Calu3 (cell line): ENCODE measurements around the gene KCNN1. TPM values are rescaled to one million over a fixed set of nuclear protein-coding genes. Genes with fewer than 3 reads are reported as not detected.

Experiments used
- BruUV-seq: library from RNA; stranded (reverse); fragments of 400-500 nt; replicated peaks from 2 replicates; lab custom pipeline; 2021; lab: Mats Ljungman, UMichigan
- CTCF ChIA-PET: fragments of 300-600 bp; sonication (Branson Sonifier 250); formaldehyde crosslinking; loops from one replicate; lab custom pipeline; 2022; ENCODE audit warnings: antibody characterized with exemption; lab: Charles Lee
- DNase-seq: peaks from one replicate; pipeline ENCODE4 v3.0.0; 2022
- H3K27ac Mint-ChIP-seq: one replicate; pipeline ENCODE4 v1.8.0; 2022; ENCODE audit warnings: mixed read lengths; ENCODE audit not compliant: unreplicated experiment
- H3K27me3 Mint-ChIP-seq: one replicate; pipeline ENCODE4 v1.8.0; 2022; ENCODE audit warnings: mixed read lengths; ENCODE audit not compliant: unreplicated experiment
- H3K36me3 Mint-ChIP-seq: one replicate; pipeline ENCODE4 v1.8.0; 2022; ENCODE audit warnings: mild to moderate bottlenecking, moderate library complexity, mixed read lengths; ENCODE audit not compliant: insufficient read depth, unreplicated experiment
- H3K4me1 Mint-ChIP-seq: one replicate; pipeline ENCODE4 v1.8.0; 2022; ENCODE audit warnings: mild to moderate bottlenecking, low read depth, mixed read lengths; ENCODE audit not compliant: unreplicated experiment
- H3K4me3 Mint-ChIP-seq: one replicate; pipeline ENCODE4 v1.8.0; 2022; ENCODE audit warnings: mild to moderate bottlenecking, low read depth, moderate library complexity, mixed read lengths; ENCODE audit not compliant: unreplicated experiment
- H3K9me3 Mint-ChIP-seq: one replicate; pipeline ENCODE4 v1.8.0; 2022; ENCODE audit warnings: low read depth, mixed read lengths; ENCODE audit not compliant: unreplicated experiment
- CTCF ChIP-seq: fragments of 200-600 bp; IDR thresholded peaks from one replicate; pipeline ENCODE4 v1.8.0; 2022; ENCODE audit warnings: antibody characterized with exemption; ENCODE audit not compliant: unreplicated experiment
- intact Hi-C: fragments of 100-400 bp; cut with micrococcal nuclease; formaldehyde crosslinking; loops from one replicate; pipeline ENCODE4 v1.10.0; 2022; ENCODE audit not compliant: unreplicated experiment
- total RNA-seq: library from RNA; stranded (reverse); gene quantifications from 2 replicates; pipeline ENCODE4 v1.2.3, GENCODE V29; 2022

Gene KCNN1
- total RNA-seq, 1 experiment from 2014 or later = not detected

GRCh38 chr19:17967257-17968051 lies 547 bp downstream of the KCNN1 start:
- CTCF ChIA-PET = no interaction called here
- no peak overlapping the region for H3K27ac Mint-ChIP-seq
- no TSS peak for BruUV-seq
- H3K36me3 Mint-ChIP-seq = no peaks in the 10 kb centered on the region
- DNase-seq = no peak
- H3K4me3 Mint-ChIP-seq = no peak overlapping the region
- intact Hi-C loops = no loop called here
- H3K4me1 Mint-ChIP-seq = peaks cover 10% of the 10 kb centered on the region
- H3K9me3 Mint-ChIP-seq = no peaks in the 10 kb centered on the region
- H3K27me3 Mint-ChIP-seq = peaks cover 52% of the 10 kb centered on the region
- TF ChIP-seq CTCF = no peak

- no peak for TF ChIP-seq CTCF
- Mint-ChIP-seq H3K4me3 (no peak overlapping the region), H3K4me1 (peaks cover 10% of the 10 kb centered on the region), H3K27me3 (peaks cover 46% of the 10 kb centered on the region), H3K9me3 (no peaks in the 10 kb centered on the region), H3K36me3 (no peaks in the 10 kb centered on the region), H3K27ac (no peak overlapping the region)
- BruUV-seq = no TSS peak
- intact Hi-C loops = no loop called here
- CTCF ChIA-PET = no interaction called here
- DNase-seq = no peak
Measured at GRCh38 chr19:17968362-17968761, 1.5 kb downstream of the KCNN1 start.

- Mint-ChIP-seq H3K36me3 (no peaks in the 10 kb centered on the region), H3K27ac (no peak overlapping the region), H3K9me3 (no peaks in the 10 kb centered on the region), H3K4me3 (no peak overlapping the region), H3K27me3 (peaks cover 37% of the 10 kb centered on the region), H3K4me1 (peaks cover 10% of the 10 kb centered on the region)
- intact Hi-C loops = no loop called here
- no peak for DNase-seq
- TF ChIP-seq CTCF = no peak
- CTCF ChIA-PET = no interaction called here
- no TSS peak for BruUV-seq
Measured at GRCh38 chr19:17969096-17969792, 2.3 kb downstream of the KCNN1 start.

- no peak overlapping the region for H3K4me3 Mint-ChIP-seq
- H3K27ac Mint-ChIP-seq = no peak overlapping the region
- no peak for DNase-seq
- H3K4me1 Mint-ChIP-seq = no peaks in the 10 kb centered on the region
- CTCF ChIA-PET = no interaction called here
- no TSS peak for BruUV-seq
- H3K36me3 Mint-ChIP-seq = no peaks in the 10 kb centered on the region
- no peaks in the 10 kb centered on the region for H3K9me3 Mint-ChIP-seq
- intact Hi-C loops = no loop called here
- peaks cover 18% of the 10 kb centered on the region for H3K27me3 Mint-ChIP-seq
- no peak for TF ChIP-seq CTCF
Measured at GRCh38 chr19:17972230-17972629, 5.3 kb downstream of the KCNN1 start.
